GM13977 (cell line): ENCODE data around the gene TMEM229B.

Source experiments
- DNase-seq: peaks from one replicate; pipeline ENCODE4 v3.0.0; 2012; ENCODE audit warnings: low spot score
- CTCF ChIP-seq: IDR thresholded peaks from 2 replicates; pipeline ENCODE4 v1.5.1; 2012; ENCODE audit warnings: mild to moderate bottlenecking, control low read depth; ENCODE audit not compliant: insufficient read depth; ENCODE audit errors: extremely low read depth, missing control alignments
- in situ Hi-C: fragments of 300-500 bp; cut with MboI; formaldehyde crosslinking; loops from one replicate; pipeline ENCODE4 v1.12.0; 2022; ENCODE audit warnings: low sequenced_read_pairs, low pct_unique_long_range_greater_than_20kb, mixed read lengths, inconsistent platforms; ENCODE audit not compliant: unreplicated experiment

The TMEM229B gene

GRCh38 chr14:67482231-67483164 is 6.0 kb downstream of the TMEM229B start:
- DNase-seq = no peak
- TF ChIP-seq CTCF = no peak
- in situ Hi-C loops = no loop called here

- in situ Hi-C loops = no loop called here
- no peak for TF ChIP-seq CTCF
- no peak for DNase-seq
Observed at GRCh38 chr14:67480011-67480410, 8.5 kb downstream of the TMEM229B start.

- DNase-seq = no peak
- in situ Hi-C loops = no loop called here
- no peak for TF ChIP-seq CTCF
Observed at GRCh38 chr14:67478800-67479084, 9.8 kb downstream of the TMEM229B start.

GRCh38 chr14:67477926-67478799 is 10.4 kb downstream of the TMEM229B start:
- in situ Hi-C loops = no loop called here

GRCh38 chr14:67474366-67474765 is 14.2 kb downstream of the TMEM229B start:
- TF ChIP-seq CTCF = no peak
- no peak for DNase-seq
- in situ Hi-C loops = no loop called here

More at GRCh38 chr14:67477926-67478799, 10.4 kb downstream of the TMEM229B start:
- TF ChIP-seq CTCF = no peak
- DNase-seq = no peak

GRCh38 chr14:67473290-67474082 is 15.0 kb downstream of the TMEM229B start:
- DNase-seq = no peak
- in situ Hi-C loops = no loop called here
- no peak for TF ChIP-seq CTCF
